ENCODE results near the gene MB.

- TF ChIP-seq YY1 (tag by site-specific recombination; IDR thresholded peaks at IDR 0.05) (no peak), ZNF785 (tag by site-specific recombination; IDR thresholded peaks at IDR 0.05) (no peak), ZNF426 (tag by site-specific recombination; IDR thresholded peaks at IDR 0.05) (no peak), ZSCAN4 (tag by site-specific recombination; IDR thresholded peaks at IDR 0.05) (no peak), CTCF (tag by site-specific recombination; IDR thresholded peaks at IDR 0.05) (no peak), TCF7L2 (IDR thresholded peaks at IDR 0.05; ENCODE audit: borderline replicate concordance, low read depth, low read length) (no peak), ZFP41 (tag by site-specific recombination; IDR thresholded peaks at IDR 0.05; ENCODE audit: borderline replicate concordance) (no peak), KLF16 (tag by site-specific recombination; IDR thresholded peaks at IDR 0.05) (no peak), SCRT1 (tag by site-specific recombination; IDR thresholded peaks at IDR 0.05; ENCODE audit: borderline replicate concordance) (no peak)
These were observed 11.8 kb downstream of the MB start for GRCh38 chr22:35605369-35605680.

Data from HEK293 (cell line).